DND-41 (cell line): Measurements from ENCODE around the gene RBM26.

Experiments
- ATAC-seq: fragments of 200-7000 bp; cut with Tn5 transposase; 3 replicates; pipeline ENCODE4 v1.9.1; 2021; ENCODE audit warnings: low read depth; ENCODE audit not compliant: insufficient read depth
- DNase-seq: peaks from one replicate; pipeline ENCODE4 v3.0.0-alpha.2; 2020
- H2AFZ ChIP-seq: 2 replicates; pipeline ENCODE4 v1.6.0; 2012; ENCODE audit warnings: low read depth, low read length
- H3K27ac ChIP-seq: 2 replicates; pipeline ENCODE4 v1.5.1; 2012; ENCODE audit warnings: low read length, inconsistent platforms
- H3K27me3 ChIP-seq: fragments of 200-600 bp; sonication (generic); 2 replicates; pipeline ENCODE4 v1.6.0; 2012; ENCODE audit warnings: low read length, mild to moderate bottlenecking, inconsistent platforms; ENCODE audit not compliant: insufficient read depth, poor library complexity
- H3K36me3 ChIP-seq: 2 replicates; pipeline ENCODE4 v1.5.1; 2012; ENCODE audit warnings: low read length, inconsistent platforms; ENCODE audit not compliant: insufficient read depth
- H3K4me1 ChIP-seq: 2 replicates; pipeline ENCODE4 v1.5.1; 2012; ENCODE audit warnings: mild to moderate bottlenecking, low read length; ENCODE audit not compliant: insufficient read depth
- H3K4me2 ChIP-seq: 2 replicates; pipeline ENCODE4 v1.6.0; 2012; ENCODE audit warnings: mild to moderate bottlenecking, moderate library complexity, low read length, inconsistent platforms; ENCODE audit not compliant: insufficient read depth
- H3K4me3 ChIP-seq, 2 experiments: fragments of 200-600 bp in 1 of 2; shearing (Covaris generic) in 1 of 2; 2 replicates each; pipeline ENCODE4 v1.5.1; 2012 to 2016; ENCODE audit warnings: inconsistent platforms in 2 of 2, low read length in 2 of 2, mild to moderate bottlenecking in 2 of 2, low read depth in 1 of 2, moderate library complexity in 1 of 2
- H3K79me2 ChIP-seq: 2 replicates; pipeline ENCODE4 v1.6.0; 2012; ENCODE audit warnings: low read length, inconsistent platforms; ENCODE audit not compliant: insufficient read depth
- H3K9ac ChIP-seq: 2 replicates; pipeline ENCODE4 v1.6.0; 2012; ENCODE audit warnings: low read depth, mild to moderate bottlenecking, inconsistent platforms, low read length, moderate library complexity
- H3K9me3 ChIP-seq: 2 replicates; pipeline ENCODE4 v1.5.1; 2012; ENCODE audit warnings: low read length, moderate library complexity, mild to moderate bottlenecking, inconsistent platforms; ENCODE audit not compliant: insufficient read depth, severe bottlenecking
- H4K20me1 ChIP-seq: 2 replicates; pipeline ENCODE4 v1.6.0; 2012; ENCODE audit warnings: low read length; ENCODE audit not compliant: insufficient read depth
- EZH2 ChIP-seq: IDR thresholded peaks from 3 replicates; pipeline ENCODE4 v1.6.1; 2012; ENCODE audit warnings: borderline replicate concordance, low read depth, mild to moderate bottlenecking, moderate library complexity, low read length, inconsistent platforms; ENCODE audit not compliant: severe bottlenecking
- TF ChIP-seq, protein P1 (sequence below): IDR thresholded peaks from 2 replicates; pipeline ENCODE4 v1.5.1; 2012; ENCODE audit warnings: borderline replicate concordance, low read length, moderate library complexity, mild to moderate bottlenecking; ENCODE audit not compliant: poor library complexity, severe bottlenecking; ENCODE audit errors: extremely low read depth

Gene RBM26

DNA sequence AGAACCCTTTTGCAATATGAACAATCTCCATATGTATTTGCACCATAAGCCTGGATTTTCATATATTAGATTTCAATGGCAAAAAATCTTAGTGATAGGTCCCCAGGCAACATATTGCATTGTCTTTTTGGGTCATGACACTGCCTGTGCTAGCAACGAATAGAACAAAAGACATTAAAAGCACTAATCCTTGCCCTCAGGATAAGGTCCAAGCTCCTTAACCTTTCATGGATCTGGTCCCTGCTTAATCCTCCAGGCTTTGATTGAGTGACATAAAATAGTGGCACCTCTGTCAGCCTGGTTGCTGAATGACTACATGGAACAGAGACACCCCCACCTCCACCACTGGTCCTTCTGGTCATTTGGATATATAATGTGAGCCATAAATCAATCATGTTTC, 134.4 kb downstream of the RBM26 start:
- Histone ChIP-seq H3K36me3 (no peaks in the 10 kb centered on the region), H3K27me3 (peaks cover 4% of the 10 kb centered on the region), H3K27ac (no peak overlapping the region), H3K9me3 (no peaks in the 10 kb centered on the region), H3K79me2 (no peaks in the 10 kb centered on the region), H3K4me2 (no peak overlapping the region), H4K20me1 (no peaks in the 10 kb centered on the region), H3K4me3 (no peak overlapping the region), H3K9ac (no peak overlapping the region), H3K4me1 (no peaks in the 10 kb centered on the region), H2AFZ (no peak overlapping the region)
- DNase-seq: no peak
- no peak for ATAC-seq
- no peak for TF ChIP-seq EZH2
- TF ChIP-seq, protein P1, sequence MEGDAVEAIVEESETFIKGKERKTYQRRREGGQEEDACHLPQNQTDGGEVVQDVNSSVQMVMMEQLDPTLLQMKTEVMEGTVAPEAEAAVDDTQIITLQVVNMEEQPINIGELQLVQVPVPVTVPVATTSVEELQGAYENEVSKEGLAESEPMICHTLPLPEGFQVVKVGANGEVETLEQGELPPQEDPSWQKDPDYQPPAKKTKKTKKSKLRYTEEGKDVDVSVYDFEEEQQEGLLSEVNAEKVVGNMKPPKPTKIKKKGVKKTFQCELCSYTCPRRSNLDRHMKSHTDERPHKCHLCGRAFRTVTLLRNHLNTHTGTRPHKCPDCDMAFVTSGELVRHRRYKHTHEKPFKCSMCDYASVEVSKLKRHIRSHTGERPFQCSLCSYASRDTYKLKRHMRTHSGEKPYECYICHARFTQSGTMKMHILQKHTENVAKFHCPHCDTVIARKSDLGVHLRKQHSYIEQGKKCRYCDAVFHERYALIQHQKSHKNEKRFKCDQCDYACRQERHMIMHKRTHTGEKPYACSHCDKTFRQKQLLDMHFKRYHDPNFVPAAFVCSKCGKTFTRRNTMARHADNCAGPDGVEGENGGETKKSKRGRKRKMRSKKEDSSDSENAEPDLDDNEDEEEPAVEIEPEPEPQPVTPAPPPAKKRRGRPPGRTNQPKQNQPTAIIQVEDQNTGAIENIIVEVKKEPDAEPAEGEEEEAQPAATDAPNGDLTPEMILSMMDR: no peak

DNA sequence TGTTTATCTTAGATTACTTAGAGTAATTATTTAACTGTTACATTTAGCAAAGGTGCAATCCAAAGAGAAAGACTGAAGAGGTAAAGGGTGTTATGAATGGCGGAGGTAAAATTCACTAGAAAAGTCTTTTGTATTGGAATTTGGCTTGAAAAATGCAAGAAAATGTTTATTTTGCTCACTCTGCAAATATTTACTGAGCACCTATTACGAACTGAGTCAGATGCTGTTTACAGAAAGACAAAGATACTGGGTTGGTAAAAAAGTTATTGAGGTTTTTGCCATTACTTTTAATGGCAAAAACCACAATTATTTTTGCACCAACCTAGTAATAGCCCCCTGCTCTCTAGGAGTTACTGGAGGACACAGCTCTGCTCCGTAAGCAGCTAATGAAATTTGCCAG, 135.2 kb downstream of the RBM26 start:
- Histone ChIP-seq H3K4me1 (no peaks in the 10 kb centered on the region), H3K79me2 (no peaks in the 10 kb centered on the region), H4K20me1 (no peaks in the 10 kb centered on the region), H3K4me3 (no peak overlapping the region), H3K36me3 (no peaks in the 10 kb centered on the region), H3K9ac (no peak overlapping the region), H3K27ac (no peak overlapping the region), H3K27me3 (peaks cover 9% of the 10 kb centered on the region), H3K4me2 (no peak overlapping the region), H3K9me3 (no peaks in the 10 kb centered on the region), H2AFZ (no peak overlapping the region)
- TF ChIP-seq, protein P1: no peak
- TF ChIP-seq EZH2: no peak
- ATAC-seq: no peak
- DNase-seq: no peak
